Mucosa of rectum (tissue), 2 donors: ENCODE data around the gene DOCK1.

Source experiments
- H3K27ac ChIP-seq, 2 donors: one replicate each; pipeline ENCODE4 v1.7.0; 2013; ENCODE audit warnings: inconsistent platforms in 2 of 2, low read depth in 2 of 2, low read length in 2 of 2
- H3K27me3 ChIP-seq, 2 donors: one replicate each; pipeline ENCODE4 v1.7.0; 2013; ENCODE audit warnings: low read length in 2 of 2; ENCODE audit not compliant: control insufficient read depth in 2 of 2, insufficient read depth in 2 of 2
- H3K36me3 ChIP-seq, 2 donors: one replicate each; pipeline ENCODE4 v1.7.0; 2013; ENCODE audit warnings: low read length in 2 of 2; ENCODE audit not compliant: control insufficient read depth in 2 of 2, insufficient read depth in 2 of 2
- H3K4me1 ChIP-seq, 2 donors: one replicate each; pipeline ENCODE4 v1.7.0; 2013; ENCODE audit warnings: low read length in 2 of 2, mild to moderate bottlenecking in 1 of 2; ENCODE audit not compliant: control insufficient read depth in 2 of 2, insufficient read depth in 2 of 2
- H3K4me3 ChIP-seq, 2 donors: one replicate each; pipeline ENCODE4 v1.7.0; 2013; ENCODE audit warnings: low read length in 2 of 2
- H3K9ac ChIP-seq, 2 donors: one replicate each; pipeline ENCODE4 v1.7.0; 2013; ENCODE audit warnings: low read length in 2 of 2, low read depth in 1 of 2, mild to moderate bottlenecking in 1 of 2
- H3K9me3 ChIP-seq, 2 donors: one replicate each; pipeline ENCODE4 v1.7.0; 2013; ENCODE audit warnings: low read length in 2 of 2; ENCODE audit not compliant: control insufficient read depth in 2 of 2
- donor health status: healthy.
- donor health status: Normal muscosa, but diverticular disease.

DOCK1 gene

DNA sequence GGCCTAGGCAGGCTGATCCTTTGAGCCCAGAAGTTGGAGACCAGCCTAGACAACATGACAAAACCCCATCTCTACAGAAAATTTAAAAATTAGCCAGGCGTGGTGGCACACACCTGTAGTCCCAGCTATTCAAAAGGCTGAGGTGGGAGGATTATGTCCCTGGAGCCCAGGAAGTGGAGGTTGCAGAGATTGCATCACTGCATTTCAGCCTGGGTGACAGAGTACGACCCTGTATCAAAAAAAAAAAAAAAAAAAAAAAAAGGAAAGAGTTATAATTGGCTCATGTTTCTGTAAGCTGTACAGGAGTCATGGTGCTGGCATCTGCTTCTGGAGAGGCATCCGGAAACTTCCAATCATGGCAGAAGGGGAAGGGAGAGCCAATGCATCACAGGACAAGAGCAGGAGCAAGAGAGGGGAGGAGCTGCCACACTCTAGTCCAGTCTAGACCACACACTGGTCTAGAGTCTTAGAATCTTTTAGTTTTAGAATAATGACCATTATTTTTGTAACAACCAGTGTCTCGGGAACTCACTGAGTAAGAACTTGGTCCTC is 16.8 kb downstream of the DOCK1 start:
- Histone ChIP-seq H3K4me3 (no peak overlapping the region), H3K4me1 (peaks cover 0 to 2% of the 10 kb centered on the region in 2 donors), H3K27me3 (no peaks in the 10 kb centered on the region), H3K9ac (no peak overlapping the region), H3K9me3 (no peaks in the 10 kb centered on the region), H3K27ac (no peak overlapping the region), H3K36me3 (peaks cover 3% of the 10 kb centered on the region in 2 donors)

DNA sequence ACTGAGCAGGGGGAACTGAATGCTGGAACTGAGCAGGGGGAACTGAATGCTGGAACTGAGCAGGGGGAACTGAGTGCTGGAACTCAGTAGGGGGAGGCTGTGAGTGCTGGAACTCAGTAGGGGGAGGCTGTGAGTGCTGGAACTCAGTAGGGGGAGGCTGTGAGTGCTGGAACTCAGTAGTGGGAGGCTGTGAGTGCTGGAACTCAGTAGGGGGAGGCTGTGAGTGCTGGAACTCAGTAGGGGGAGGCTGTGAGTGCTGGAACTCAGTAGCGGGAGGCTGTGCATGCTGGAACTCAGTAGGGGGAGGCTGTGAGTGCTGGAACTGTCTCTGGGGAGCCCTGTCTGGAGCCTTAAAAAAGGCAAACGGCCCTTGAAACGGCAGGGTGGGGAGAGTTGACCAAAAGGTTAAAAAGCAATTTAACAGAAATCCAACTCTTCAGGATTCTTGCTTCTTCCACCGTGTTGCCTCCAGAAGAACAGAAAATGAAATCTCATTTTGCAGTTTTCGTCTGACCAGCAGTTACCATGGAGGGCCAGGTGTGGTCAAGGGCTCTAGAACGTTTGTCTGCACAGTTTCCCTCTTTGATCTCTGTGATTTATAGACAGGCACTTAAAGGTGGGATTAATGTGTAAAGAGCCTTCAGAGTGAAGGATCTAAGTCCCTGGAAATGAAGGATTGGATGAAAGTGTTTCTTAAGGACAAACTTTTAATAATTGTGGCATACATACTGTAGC is 19.1 kb downstream of the DOCK1 start:
- peaks cover 6 to 12% of the 10 kb centered on the region in 2 donors for H3K36me3 ChIP-seq
- peaks cover 0 to 7% of the 10 kb centered on the region in 2 donors for H3K4me1 ChIP-seq
- no peak overlapping the region for H3K4me3 ChIP-seq
- H3K9me3 ChIP-seq = no peaks in the 10 kb centered on the region
- no peak overlapping the region for H3K9ac ChIP-seq
- H3K27me3 ChIP-seq = no peaks in the 10 kb centered on the region
- H3K27ac ChIP-seq = no peak overlapping the region

DNA sequence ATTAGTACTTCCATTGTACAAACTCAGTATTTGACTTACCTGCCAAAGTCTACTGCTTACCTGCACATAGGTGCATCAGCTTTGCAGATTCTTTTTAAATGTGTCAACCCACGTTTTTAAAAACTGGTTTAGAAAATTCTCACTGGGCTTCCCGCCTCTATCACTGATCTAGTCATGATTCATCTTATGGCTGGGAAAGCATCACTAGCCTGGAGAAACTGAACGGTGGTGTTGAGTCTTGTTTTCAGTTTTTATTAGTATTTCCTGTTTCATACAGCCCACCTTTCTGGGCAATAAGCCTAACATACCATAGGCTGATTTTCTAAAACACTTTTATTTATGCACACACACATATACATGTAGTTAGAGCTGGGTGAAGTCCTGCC is 19.7 kb downstream of the DOCK1 start:
- no peaks in the 10 kb centered on the region for H3K27me3 ChIP-seq
- H3K9ac ChIP-seq = no peak overlapping the region
- H3K36me3 ChIP-seq = peaks cover 5 to 12% of the 10 kb centered on the region in 2 donors
- H3K4me3 ChIP-seq = no peak overlapping the region
- peaks cover 0 to 9% of the 10 kb centered on the region in 2 donors for H3K4me1 ChIP-seq
- H3K27ac ChIP-seq = no peak overlapping the region
- no peaks in the 10 kb centered on the region for H3K9me3 ChIP-seq

DNA sequence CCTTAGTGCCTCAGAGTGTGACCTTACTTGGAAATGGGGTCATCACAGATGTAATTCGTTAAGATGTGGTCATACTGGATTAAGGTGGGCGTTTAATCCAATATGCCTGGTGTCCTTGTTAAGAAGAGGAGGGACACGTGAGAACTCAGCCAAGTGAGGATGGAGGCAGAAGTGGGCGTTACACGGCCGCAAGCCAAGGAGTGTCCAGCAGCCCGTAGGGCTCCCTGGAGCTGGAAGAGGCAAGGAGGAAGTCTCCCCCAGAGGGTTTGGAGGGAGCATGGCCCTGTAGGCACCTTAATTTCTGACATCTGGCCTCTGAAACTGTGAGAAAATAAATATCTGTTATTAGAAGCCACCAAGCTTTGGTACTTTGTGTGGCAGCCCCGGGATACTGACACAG is 21.3 kb downstream of the DOCK1 start:
- Histone ChIP-seq H3K36me3 (peaks cover 3 to 12% of the 10 kb centered on the region in 2 donors), H3K27me3 (no peaks in the 10 kb centered on the region), H3K9ac (no peak overlapping the region), H3K4me3 (no peak overlapping the region), H3K9me3 (no peaks in the 10 kb centered on the region), H3K4me1 (peaks cover 0 to 15% of the 10 kb centered on the region in 2 donors), H3K27ac (no peak overlapping the region)

DNA sequence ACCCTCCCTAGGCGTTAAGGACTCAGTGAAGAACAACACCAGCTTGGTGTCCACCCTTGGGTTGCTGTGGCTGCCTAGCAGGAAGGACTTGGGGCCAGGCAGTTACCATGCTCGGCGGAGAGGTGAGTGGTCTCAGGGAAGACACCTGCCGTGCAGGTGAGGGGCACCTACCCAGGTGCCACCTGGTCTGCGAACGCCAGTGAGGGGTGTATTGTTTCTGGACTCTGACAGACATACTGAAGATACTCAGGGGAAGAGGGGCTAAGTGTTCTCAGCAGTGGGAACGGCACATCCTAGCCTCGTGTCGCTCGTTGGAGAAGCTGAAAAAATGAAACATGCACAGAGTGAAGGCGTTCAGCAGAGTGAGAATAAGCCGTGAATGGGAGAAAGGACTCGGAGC is 22.6 kb downstream of the DOCK1 start:
- no peaks in the 10 kb centered on the region for H3K9me3 ChIP-seq
- H3K4me1 ChIP-seq = peaks cover 0 to 15% of the 10 kb centered on the region in 2 donors
- H3K27ac ChIP-seq = no peak overlapping the region
- H3K9ac ChIP-seq = no peak overlapping the region
- no peak overlapping the region for H3K4me3 ChIP-seq
- peaks cover 3 to 12% of the 10 kb centered on the region in 2 donors for H3K36me3 ChIP-seq
- no peaks in the 10 kb centered on the region for H3K27me3 ChIP-seq

DNA sequence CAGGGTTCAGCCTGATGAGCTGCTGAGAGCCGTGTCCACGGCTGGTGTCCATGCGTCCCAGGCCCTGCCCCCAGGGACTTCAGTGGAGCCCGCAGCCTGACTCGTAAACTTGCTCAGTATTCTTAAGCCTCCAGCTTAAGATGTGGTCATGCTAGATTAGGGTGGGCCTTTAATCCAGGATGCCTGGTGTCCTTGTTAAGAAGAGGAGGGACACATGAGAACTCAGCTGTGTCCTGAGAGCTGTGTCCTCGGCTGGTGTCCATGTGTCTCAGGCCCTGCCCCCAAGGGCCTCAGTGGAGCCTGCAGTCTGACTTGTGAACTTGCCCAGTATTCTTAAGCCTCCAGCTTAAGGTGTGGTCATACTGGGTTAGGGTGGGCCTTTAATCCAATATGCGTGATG is 23.0 kb downstream of the DOCK1 start:
- Histone ChIP-seq H3K4me3 (no peak overlapping the region), H3K9ac (no peak overlapping the region), H3K27ac (no peak overlapping the region), H3K4me1 (peaks cover 0 to 15% of the 10 kb centered on the region in 2 donors), H3K27me3 (no peaks in the 10 kb centered on the region), H3K36me3 (peaks cover 3 to 12% of the 10 kb centered on the region in 2 donors), H3K9me3 (no peaks in the 10 kb centered on the region)

DNA sequence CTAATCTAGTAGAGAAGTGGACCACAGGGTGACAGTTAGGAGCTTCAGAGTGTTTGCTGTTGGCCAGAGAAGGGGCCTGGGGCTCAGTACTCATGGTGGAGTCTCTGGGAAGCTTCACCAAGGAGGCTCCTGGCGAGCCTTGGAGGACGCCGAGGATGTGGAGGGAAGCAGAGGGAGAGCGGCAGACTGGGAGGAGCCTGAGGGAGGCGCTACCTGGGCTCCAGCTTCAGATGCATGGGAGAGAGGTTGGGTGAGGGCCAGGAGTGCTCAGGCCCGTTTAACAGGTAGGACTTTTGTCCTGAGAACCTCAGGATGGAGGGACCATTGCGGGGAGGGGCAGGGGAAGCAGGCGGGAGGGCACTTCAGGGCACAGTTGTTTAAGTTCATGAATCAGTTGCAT is 24.2 kb downstream of the DOCK1 start:
- Histone ChIP-seq H3K4me3 (no peak overlapping the region), H3K36me3 (peaks cover 3 to 12% of the 10 kb centered on the region in 2 donors), H3K27ac (no peak overlapping the region), H3K4me1 (peaks cover 0 to 13% of the 10 kb centered on the region in 2 donors), H3K9me3 (no peaks in the 10 kb centered on the region), H3K27me3 (no peaks in the 10 kb centered on the region), H3K9ac (no peak overlapping the region)

DNA sequence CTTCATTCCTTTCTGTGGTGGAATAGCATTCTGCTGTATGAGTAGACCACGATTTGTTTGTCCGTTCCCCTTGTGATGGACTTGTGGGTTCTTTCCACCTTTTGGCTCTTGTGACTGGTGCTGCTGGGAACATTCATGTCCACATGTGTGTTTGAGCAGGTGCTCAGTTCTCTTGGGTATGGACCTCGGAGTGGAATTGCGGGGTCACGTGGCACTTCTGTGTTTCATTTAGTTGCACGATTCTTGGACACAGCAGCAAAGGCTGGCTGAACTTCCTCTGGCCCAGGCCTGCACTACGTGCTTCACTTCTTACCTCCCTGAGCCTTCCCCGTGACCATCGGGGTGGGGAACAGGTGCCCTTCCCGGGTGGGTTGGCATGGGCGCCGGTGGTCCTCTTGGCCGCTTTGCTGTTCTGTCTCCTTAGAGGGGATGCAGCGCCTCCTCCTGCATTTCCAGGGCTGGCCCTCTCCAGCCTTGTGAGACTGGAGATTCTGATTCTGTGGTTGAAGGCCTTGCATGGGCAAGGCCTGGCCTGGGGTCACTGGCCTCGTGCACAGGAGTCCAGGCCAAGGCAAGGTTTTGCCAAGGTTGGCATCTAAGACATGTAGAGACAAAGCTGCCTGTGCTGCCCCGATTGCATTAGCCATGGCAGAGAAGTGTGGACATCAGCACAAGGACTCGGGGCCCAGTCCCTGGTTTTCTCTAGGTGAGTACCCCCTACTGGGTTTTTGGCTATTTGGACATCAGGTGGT is 25.1 kb downstream of the DOCK1 start:
- Histone ChIP-seq H3K9ac (no peak overlapping the region), H3K27me3 (no peaks in the 10 kb centered on the region), H3K4me3 (no peak overlapping the region), H3K9me3 (no peaks in the 10 kb centered on the region), H3K36me3 (peaks cover 3 to 12% of the 10 kb centered on the region in 2 donors), H3K27ac (no peak overlapping the region), H3K4me1 (peaks cover 0 to 13% of the 10 kb centered on the region in 2 donors)

DNA sequence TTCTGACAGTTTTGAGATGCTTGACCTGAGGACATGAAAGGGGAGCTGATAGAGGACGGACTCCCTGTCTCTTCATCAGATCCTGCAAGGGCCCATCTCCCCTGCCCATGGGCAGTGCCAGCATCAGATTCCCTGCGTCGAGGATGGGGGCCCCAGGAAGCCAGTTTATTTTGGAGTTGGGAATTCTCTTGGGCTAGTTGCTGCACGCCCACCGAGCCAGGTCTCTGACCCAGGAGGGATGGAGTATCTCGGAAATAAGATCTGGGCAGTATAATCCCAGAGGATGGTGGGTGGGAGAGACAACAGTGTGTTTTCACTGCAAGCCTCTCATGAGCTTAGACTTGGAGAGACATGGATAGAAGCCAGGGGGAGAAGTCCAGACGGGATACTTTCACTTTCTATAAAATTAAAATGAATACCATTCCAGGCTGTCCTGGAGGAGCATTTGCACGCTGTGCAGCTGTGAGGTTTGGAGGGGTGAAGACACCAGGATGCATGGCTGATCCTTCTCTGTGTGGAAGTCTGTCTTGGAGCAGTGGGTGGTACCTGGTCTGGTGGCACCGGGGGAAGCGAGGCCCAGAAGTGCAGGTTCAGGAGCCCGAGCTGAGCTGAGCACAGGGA is 25.8 kb downstream of the DOCK1 start:
- Histone ChIP-seq H3K9me3 (no peaks in the 10 kb centered on the region), H3K27me3 (no peaks in the 10 kb centered on the region), H3K4me1 (peaks cover 0 to 13% of the 10 kb centered on the region in 2 donors), H3K27ac (no peak overlapping the region), H3K4me3 (no peak overlapping the region), H3K9ac (no peak overlapping the region), H3K36me3 (peaks cover 3 to 12% of the 10 kb centered on the region in 2 donors)

DNA sequence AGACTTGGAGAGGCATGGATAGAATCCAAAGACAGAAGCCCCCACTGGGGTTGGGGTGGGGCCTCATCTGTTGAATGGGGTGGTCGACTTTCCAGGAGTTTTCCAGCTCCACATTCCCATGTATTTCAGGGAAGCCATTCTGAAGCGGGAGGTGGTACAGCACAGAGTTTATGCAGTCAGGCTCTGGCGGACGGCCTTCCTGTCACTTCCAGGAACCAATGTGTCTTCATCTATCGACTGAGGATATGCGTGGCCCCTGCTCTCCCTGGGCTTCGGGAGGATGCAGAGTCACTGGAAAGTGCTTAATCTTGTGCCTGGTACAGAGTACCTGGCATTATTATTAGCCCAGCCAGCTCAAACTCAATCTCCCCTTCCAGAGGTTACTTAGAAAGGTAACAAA is 26.3 kb downstream of the DOCK1 start:
- H3K36me3 ChIP-seq = peaks cover 3 to 12% of the 10 kb centered on the region in 2 donors

More for the DNA sequence above, 26.3 kb downstream of the DOCK1 start:
- Histone ChIP-seq H3K27me3 (no peaks in the 10 kb centered on the region), H3K9me3 (no peaks in the 10 kb centered on the region), H3K27ac (no peak overlapping the region), H3K4me1 (peaks cover 0 to 13% of the 10 kb centered on the region in 2 donors), H3K4me3 (no peak overlapping the region), H3K9ac (no peak overlapping the region)
